OCI-LY7 (cell line): ENCODE results near the gene NTMT2.

ENCODE experiments used
- EZH2phosphoT487 ChIP-seq: fragments of 200-600 bp; sonication (generic); IDR thresholded peaks from 2 replicates; pipeline ENCODE4 v1.6.1; 2018; ENCODE audit warnings: low read depth, borderline replicate concordance, mild to moderate bottlenecking, mixed run types, antibody characterized with exemption, low read length, moderate library complexity, mixed read lengths
- TF ChIP-seq, protein P1 (sequence below): fragments of 200-600 bp; sonication (generic); conservative IDR thresholded peaks from 2 replicates; pipeline ENCODE4 v1.5.1; 2014; ENCODE audit warnings: mild to moderate bottlenecking, antibody characterized with exemption, low read length, moderate library complexity, mixed read lengths

DNA sequence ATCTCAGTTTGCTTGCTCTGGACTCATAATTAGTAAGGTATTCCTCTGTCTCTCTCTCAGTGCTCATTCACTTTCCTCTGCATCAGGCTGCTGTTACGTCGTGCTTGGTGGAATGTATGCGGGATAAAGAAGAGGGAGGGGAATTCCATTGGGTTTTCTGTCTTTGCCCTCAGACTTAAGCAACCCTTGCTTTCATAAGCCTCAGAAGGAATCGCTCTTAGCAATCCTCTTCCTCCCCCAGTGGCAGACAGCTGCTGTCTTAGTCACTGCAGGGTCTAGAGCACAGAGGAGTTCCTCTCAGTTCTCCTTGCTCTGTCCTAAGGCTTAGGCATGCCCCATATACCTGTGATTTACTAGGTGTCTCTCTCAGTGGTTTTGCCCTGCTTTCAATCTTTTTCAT is 19.1 kb upstream of the NTMT2 start:
- TF ChIP-seq, protein P1, sequence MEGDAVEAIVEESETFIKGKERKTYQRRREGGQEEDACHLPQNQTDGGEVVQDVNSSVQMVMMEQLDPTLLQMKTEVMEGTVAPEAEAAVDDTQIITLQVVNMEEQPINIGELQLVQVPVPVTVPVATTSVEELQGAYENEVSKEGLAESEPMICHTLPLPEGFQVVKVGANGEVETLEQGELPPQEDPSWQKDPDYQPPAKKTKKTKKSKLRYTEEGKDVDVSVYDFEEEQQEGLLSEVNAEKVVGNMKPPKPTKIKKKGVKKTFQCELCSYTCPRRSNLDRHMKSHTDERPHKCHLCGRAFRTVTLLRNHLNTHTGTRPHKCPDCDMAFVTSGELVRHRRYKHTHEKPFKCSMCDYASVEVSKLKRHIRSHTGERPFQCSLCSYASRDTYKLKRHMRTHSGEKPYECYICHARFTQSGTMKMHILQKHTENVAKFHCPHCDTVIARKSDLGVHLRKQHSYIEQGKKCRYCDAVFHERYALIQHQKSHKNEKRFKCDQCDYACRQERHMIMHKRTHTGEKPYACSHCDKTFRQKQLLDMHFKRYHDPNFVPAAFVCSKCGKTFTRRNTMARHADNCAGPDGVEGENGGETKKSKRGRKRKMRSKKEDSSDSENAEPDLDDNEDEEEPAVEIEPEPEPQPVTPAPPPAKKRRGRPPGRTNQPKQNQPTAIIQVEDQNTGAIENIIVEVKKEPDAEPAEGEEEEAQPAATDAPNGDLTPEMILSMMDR = no peak
- TF ChIP-seq EZH2phosphoT487 = no peak
